Upper lobe of left lung (tissue), 6 donors: Measurements from ENCODE around the gene TCF7. TPM values are rescaled to one million over a fixed set of nuclear protein-coding genes. Genes with fewer than 3 reads are reported as not detected.

Experiments
- ATAC-seq, 2 donors: fragments of 200-7000 bp; cut with Tn5 transposase; one replicate each; pipeline ENCODE4 v1.9.1; 2022; ENCODE audit warnings: mild to moderate bottlenecking in 2 of 2, moderate library complexity in 2 of 2; ENCODE audit not compliant: low FRiP score in 2 of 2
- DNase-seq, 2 donors: peaks; one replicate each; pipeline ENCODE4 v3.0.0-alpha.2; 2019 to 2020
- H3K27ac ChIP-seq, 4 donors: fragments of 200-600 bp; sonication (generic); one replicate each; pipeline ENCODE4 v1.5.1; 2016 to 2019
- H3K27me3 ChIP-seq, 4 donors: fragments of 200-600 bp; sonication (generic); one replicate each; pipeline ENCODE4 v1.5.1; 2017 to 2019
- H3K36me3 ChIP-seq, 4 donors: fragments of 200-600 bp; sonication (generic); one replicate each; pipeline ENCODE4 v1.5.1; 2016 to 2019
- H3K4me1 ChIP-seq, 4 donors: fragments of 200-600 bp; sonication (generic); one replicate each; pipeline ENCODE4 v1.5.1; 2018 to 2019
- H3K4me3 ChIP-seq, 4 donors: fragments of 200-600 bp; sonication (generic); one replicate each; pipeline ENCODE4 v1.5.1; 2017 to 2019; ENCODE audit warnings: mild to moderate bottlenecking in 2 of 4, moderate library complexity in 1 of 4
- H3K9me3 ChIP-seq, 4 donors: fragments of 200-600 bp; sonication (generic); one replicate each; pipeline ENCODE4 v1.5.1; 2018 to 2019
- CTCF ChIP-seq, 6 experiments: fragments of 450-650 bp in 4 of 6; fragments of 200-600 bp in 2 of 6; sonication (generic) in 2 of 6; IDR thresholded peaks; one replicate each; pipeline ENCODE4 v1.5.1; 2016 to 2019; ENCODE audit warnings: antibody characterized with exemption in 6 of 6
- EP300 ChIP-seq, 4 donors: sonication (generic); formaldehyde crosslinking; IDR thresholded peaks; one replicate each; pipeline ENCODE4 v1.5.1; 2017; ENCODE audit warnings: antibody characterized with exemption in 4 of 4, control low read depth in 2 of 4
- POLR2A ChIP-seq, 4 donors: fragments of 450-650 bp; IDR thresholded peaks; one replicate each; pipeline ENCODE4 v1.5.1; 2016 to 2017; ENCODE audit warnings: antibody characterized with exemption in 4 of 4, mild to moderate bottlenecking in 2 of 4
- POLR2AphosphoS5 ChIP-seq, 2 donors: sonication (generic); formaldehyde crosslinking; IDR thresholded peaks; one replicate each; pipeline ENCODE4 v1.5.1; 2017; ENCODE audit warnings: antibody characterized with exemption in 2 of 2
- whole genome bisulfite sequencing, 2 donors: methylation state at CpG; one replicate each; pipeline ENCODE4 v1.1.5; 2017 to 2018; 5-methylcytosine and 5-hydroxymethylcytosine counted together
- total RNA-seq, 6 donors: library from RNA; depleted of rRNA in 4 of 6; stranded (reverse); fragments of >200 nt in 4 of 6; gene quantifications; one replicate each; pipeline versions ENCODE4 v1.1.0 to v1.2.1, GENCODE V29; 2016 to 2021
- donor health status: DM: no; HTN: no; CAD: no; lungs with moderate emphysema.
- donor health status: DM: no; HTN: yes; CAD: no; lungs with severe emphysema.

TCF7 gene
- total RNA-seq, 6 donors from 2014 or later, result 3.5 to 7.4 (median 5.8) TPM

DNA sequence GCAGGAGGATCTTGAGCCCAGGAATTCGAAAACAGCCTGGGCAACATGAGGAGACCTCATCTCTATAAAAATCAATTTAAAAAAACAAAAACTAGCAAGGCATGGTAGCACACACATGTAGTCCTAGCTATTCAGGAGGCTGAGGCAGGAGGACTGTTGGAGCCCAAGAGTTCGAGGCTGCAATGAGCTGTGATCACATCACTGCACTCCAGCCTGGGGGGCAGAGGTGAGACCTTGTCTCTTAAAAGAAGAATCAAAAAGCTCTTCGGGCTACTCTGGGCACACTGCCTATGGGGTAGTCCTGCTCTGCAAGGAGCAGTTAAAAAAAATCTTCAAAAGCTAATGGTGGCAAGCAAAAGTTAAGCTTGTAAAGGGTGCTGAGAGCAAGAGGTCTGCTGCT, 38.8 kb downstream of the TCF7 start:
- WGBS, 2 donors, result 92 to 98% methylated on average over 3 of the region's 3 CpGs
- Histone ChIP-seq H3K4me3 (no peak overlapping the region), H3K27ac (no peak overlapping the region), H3K36me3 (peaks cover 6 to 93% (median 36%) of the 10 kb centered on the region in 4 donors), H3K9me3 (no peaks in the 10 kb centered on the region), H3K27me3 (no peaks in the 10 kb centered on the region), H3K4me1 (peaks cover 19 to 40% (median 30%) of the 10 kb centered on the region in 4 donors)
- TF ChIP-seq CTCF (IDR thresholded peaks at IDR 0.05), result no peak
- TF ChIP-seq POLR2A (IDR thresholded peaks at IDR 0.05), result no peak
- no peak for TF ChIP-seq EP300 (IDR thresholded peaks at IDR 0.05)
- TF ChIP-seq POLR2AphosphoS5 (IDR thresholded peaks at IDR 0.05), result no peak
- no peak for ATAC-seq
- no peak for DNase-seq

DNA sequence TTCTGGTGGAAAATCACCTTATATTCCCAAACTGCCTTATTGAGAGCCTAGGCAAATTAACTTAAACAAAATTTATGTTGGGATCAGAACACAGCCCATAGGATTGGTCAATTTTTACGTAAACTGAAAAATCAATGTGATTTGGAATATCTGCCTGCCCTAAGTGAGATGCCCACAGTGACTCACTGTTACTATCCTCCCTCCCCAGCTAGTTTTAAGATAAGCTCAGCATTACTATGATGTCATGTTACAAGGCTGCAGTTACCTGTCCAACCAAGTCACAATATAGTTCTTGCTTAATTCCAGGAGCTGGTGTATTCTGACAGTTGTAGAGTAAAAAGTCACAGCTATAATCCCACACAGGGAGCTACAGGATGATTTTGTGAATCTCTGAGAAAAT, 39.2 kb downstream of the TCF7 start:
- Histone ChIP-seq H3K36me3 (peaks cover 10 to 93% (median 38%) of the 10 kb centered on the region in 4 donors), H3K27me3 (no peaks in the 10 kb centered on the region), H3K9me3 (no peaks in the 10 kb centered on the region), H3K4me1 (peaks cover 19 to 40% (median 30%) of the 10 kb centered on the region in 4 donors), H3K27ac (no peak overlapping the region), H3K4me3 (no peak overlapping the region)
- DNase-seq, result no peak
- no peak for ATAC-seq
- TF ChIP-seq POLR2A (IDR thresholded peaks at IDR 0.05), result no peak
- no peak for TF ChIP-seq POLR2AphosphoS5 (IDR thresholded peaks at IDR 0.05)
- TF ChIP-seq EP300 (IDR thresholded peaks at IDR 0.05), result no peak
- TF ChIP-seq CTCF (IDR thresholded peaks at IDR 0.05), result no peak
- WGBS, 2 donors, result 96 to 100% methylated on average over 1 of the region's 1 CpG

- WGBS, 2 donors, result 95 to 96% methylated on average over 6 of the region's 6 CpGs
- peaks cover 37 to 86% (median 60%) of the 10 kb centered on the region in 4 donors for H3K36me3 ChIP-seq
- no peaks in the 10 kb centered on the region for H3K27me3 ChIP-seq
- no peak for ATAC-seq
- no peaks in the 10 kb centered on the region for H3K9me3 ChIP-seq
- no peak overlapping the region for H3K4me3 ChIP-seq
- DNase-seq, result no peak
- TF ChIP-seq POLR2AphosphoS5 (IDR thresholded peaks at IDR 0.05) (no peak), POLR2A (IDR thresholded peaks at IDR 0.05) (no peak), CTCF (IDR thresholded peaks at IDR 0.05) (no peak), EP300 (IDR thresholded peaks at IDR 0.05) (no peak)
- no peaks in the 10 kb centered on the region for H3K4me1 ChIP-seq
- no peak overlapping the region for H3K27ac ChIP-seq
Observed at GRCh38 chr5:134161513-134162395, 47.3 kb downstream of the TCF7 start.

GRCh38 chr5:134162592-134162991, 48.1 kb downstream of the TCF7 start:
- H3K36me3 ChIP-seq, result peaks cover 36 to 86% (median 60%) of the 10 kb centered on the region in 4 donors
- no peak overlapping the region for H3K4me3 ChIP-seq
- WGBS, 2 donors, result 92 to 93% methylated on average over 5 of the region's 5 CpGs
- ATAC-seq, result no peak
- no peaks in the 10 kb centered on the region for H3K27me3 ChIP-seq
- no peaks in the 10 kb centered on the region for H3K9me3 ChIP-seq
- H3K27ac ChIP-seq, result no peak overlapping the region
- TF ChIP-seq POLR2AphosphoS5 (IDR thresholded peaks at IDR 0.05) (no peak), EP300 (IDR thresholded peaks at IDR 0.05) (no peak), POLR2A (IDR thresholded peaks at IDR 0.05) (no peak), CTCF (IDR thresholded peaks at IDR 0.05) (no peak)
- no peaks in the 10 kb centered on the region for H3K4me1 ChIP-seq
- no peak for DNase-seq
